Right lung (tissue), 5 donors: ENCODE data around the gene CCDC6. TPM values are rescaled to one million over a fixed set of nuclear protein-coding genes. Genes with fewer than 3 reads are reported as not detected.
"Not testable (repeated sequence)": the region's sequence is repeated elsewhere in the genome, so short reads cannot be mapped to it uniquely, and the experiment has no call there.

Experiments used
- DNase-seq, 2 donors: peaks; one replicate each; pipeline ENCODE4 v3.0.0-alpha.2; 2013
- polyA plus RNA-seq, 5 donors: library from polyadenylated mRNA; unstranded; fragments of 120-200 nt; gene quantifications; one replicate each; pipeline versions ENCODE4 v1.2.1 to v1.2.3, GENCODE V29; 2013; ENCODE audit warnings: inconsistent platforms in 1 of 5, low replicate concordance in 1 of 5; ENCODE audit not compliant: insufficient read length in 5 of 5, insufficient read depth in 1 of 5

CCDC6 gene
- polyA plus RNA-seq, 5 donors = 25.8 to 43.0 (median 40.0) TPM

DNA sequence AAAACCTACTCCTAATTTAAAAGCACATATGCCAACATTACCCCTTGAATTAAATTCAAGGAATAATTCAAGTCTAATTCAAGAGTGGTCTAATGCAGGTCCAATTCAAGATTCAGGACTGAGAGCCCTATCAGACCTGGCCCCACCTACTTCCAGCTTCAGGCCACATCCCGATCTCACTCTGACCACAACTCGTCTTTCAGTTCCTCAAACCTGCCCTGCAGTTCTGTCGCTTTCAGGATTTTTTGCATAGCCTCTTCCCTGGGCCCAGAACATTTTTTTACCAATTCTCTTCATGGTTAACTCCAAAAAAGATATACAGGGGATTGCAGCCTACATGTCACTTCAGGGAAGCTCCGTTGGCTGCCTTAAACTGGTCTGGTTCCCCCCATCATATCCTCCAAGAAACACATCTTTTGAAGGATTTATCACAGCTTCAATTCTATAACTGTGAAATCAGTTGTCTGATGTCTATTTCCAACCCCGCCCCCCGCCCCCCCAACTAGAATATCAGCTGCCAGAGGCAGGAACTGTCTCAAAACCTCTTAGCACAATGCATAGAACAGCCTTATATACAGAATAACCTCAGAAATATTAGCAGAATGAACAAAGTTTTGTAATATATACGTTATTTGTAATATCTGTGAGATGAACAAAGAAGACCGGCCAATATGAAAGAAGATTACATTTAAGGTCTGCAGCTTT is 20.8 kb downstream of the CCDC6 start:
- no peak for DNase-seq

DNA sequence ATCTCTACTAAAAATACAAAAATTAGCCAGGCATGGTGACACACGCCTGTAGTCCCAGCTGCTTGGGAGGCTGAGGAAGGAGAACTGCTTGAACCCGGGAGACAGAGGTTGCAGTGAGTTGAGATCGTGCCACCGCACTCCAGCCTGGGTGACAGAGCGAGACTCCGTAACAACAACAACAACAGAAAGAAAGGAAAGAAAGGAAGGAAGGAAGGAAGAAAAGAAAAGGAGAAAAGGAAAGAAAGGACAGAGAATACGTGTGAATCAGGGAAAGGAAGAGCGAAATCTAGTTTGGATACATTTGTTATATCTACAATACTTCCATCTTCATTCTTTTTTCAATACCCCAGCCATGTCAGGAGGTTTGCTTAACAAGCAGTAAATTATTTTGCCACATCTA is 21.5 kb downstream of the CCDC6 start:
- DNase-seq = not testable (repeated sequence)

DNA sequence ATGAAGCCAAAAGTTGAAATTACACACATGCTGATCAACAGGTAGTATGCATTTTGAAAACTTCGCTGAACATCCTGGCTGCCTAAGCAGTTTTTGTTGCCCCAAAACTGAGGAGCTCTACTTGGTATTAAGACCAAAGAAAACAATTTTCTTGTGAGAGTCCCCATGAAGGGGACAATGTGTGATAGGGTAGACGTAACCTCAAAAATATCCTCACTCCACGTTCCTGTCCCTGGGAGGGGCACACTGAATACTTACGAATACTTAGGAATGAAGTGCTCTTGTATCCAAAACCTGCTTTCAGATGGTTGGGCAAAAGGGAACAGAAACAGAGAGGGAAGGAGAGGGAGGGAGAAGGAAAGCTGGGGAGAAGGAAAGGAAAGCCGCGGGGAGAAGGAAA is 24.7 kb downstream of the CCDC6 start:
- DNase-seq = no peak

- DNase-seq = no peak
These were observed 25.3 kb downstream of the CCDC6 start for GRCh38 chr10:59880971-59881510.

DNA sequence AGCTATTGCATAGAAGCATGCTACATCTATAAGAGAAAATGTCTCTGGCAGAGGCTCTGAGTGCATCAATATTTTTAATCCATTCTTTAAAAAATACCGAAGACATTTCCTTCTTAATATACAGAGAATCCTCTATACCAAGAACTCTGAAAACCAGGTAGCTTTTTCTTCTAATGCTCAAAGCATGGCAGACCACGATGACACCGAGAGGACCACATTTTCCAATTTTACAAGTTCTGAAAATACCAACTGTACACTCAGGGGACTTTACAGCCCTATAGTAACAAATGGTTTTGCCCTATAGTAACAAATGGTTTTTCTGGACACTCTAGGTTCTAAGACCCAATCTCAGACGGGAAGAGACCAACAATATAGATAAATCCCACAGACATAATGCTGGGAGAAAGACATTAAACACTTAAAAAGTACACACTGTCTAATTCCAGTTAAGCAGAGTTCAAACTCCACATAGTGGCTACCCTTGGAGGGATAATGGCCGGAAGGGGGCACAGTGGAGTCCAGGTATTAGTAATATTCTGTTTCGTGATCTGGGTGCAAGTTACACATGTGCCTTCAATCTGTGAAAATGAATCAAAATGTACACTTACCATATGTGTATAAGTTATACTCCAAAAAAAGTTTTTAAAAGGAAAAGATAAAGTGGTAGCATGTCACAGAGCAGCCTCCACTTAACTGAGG is 26.2 kb downstream of the CCDC6 start:
- DNase-seq = no peak

DNA sequence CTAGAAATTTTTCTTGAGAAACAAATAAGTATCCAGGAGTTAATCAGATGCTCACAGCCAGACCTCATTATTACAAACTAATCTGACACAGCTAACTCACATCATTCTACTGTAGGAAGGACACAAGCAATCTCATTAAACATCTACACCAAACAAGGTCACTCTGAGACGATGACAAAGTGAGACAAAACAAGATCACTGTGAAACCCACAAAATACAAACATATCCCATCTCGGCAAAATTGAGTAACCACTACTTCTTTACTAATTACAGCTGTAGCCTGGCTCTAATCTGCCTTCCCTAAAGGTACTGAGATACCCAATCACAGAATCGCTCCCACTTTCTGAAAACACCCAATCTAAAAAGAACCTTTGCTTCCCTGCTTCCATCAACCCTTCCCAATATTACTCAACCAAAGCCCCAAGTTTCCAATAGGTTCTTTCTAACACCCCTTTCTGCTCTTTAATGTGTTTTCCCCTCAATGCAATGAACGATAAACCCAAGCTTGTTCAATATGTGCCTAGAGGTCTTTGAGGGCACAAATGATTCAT is 26.9 kb downstream of the CCDC6 start:
- no peak for DNase-seq

- no peak for DNase-seq
These were observed 27.4 kb downstream of the CCDC6 start for GRCh38 chr10:59878915-59879314.

GRCh38 chr10:59878289-59878688 is 28.1 kb downstream of the CCDC6 start:
- no peak for DNase-seq

DNA sequence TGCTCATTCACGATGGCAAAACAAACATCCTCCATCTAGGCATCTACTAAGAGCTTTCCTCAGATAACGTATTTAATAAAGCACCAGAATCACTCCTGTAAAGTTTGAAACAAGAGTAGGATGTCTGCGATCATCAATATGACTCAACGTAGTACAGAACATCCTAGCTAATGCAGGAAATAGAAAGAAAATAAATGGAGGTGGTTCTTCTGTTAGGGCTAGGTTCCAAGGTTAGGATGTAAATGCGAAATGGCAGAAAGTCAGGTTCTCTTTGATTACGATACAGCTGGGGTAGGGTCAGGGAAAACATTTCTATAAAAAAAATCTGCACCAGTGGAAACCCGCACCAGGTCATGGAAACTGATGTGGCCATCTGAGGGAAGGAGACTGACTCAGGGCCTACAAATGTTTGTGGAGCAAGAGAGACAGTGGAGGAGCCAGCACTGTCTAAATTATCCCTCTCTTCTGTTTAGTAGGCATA is 29.1 kb downstream of the CCDC6 start:
- no peak for DNase-seq

GRCh38 chr10:59876695-59877094 is 29.7 kb downstream of the CCDC6 start:
- DNase-seq = no peak

DNA sequence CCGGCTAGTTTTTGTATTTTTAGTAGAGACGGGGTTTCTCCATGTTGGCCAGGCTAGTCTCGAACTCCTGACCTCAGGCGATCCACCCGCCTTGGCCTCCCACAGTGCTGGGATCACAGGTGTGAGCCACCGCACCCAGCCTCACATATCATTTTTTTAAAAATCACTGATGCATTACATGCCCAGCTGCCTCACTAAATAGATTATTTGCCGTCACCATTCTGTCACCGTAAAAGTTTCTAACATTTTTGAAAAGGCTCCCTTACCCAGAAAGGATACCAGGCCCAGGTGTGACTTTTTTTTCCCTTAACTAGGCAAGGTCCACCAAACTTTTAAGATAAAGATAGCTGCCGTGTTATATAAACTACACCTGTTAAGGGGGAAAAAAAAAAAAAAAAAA is 30.1 kb downstream of the CCDC6 start:
- DNase-seq = not testable (repeated sequence)

GRCh38 chr10:59873896-59874295 is 32.5 kb downstream of the CCDC6 start:
- no peak for DNase-seq

- DNase-seq = peak in 1 of 2 donors; percentile 45
These were observed 33.4 kb downstream of the CCDC6 start for GRCh38 chr10:59872892-59873463.

DNA sequence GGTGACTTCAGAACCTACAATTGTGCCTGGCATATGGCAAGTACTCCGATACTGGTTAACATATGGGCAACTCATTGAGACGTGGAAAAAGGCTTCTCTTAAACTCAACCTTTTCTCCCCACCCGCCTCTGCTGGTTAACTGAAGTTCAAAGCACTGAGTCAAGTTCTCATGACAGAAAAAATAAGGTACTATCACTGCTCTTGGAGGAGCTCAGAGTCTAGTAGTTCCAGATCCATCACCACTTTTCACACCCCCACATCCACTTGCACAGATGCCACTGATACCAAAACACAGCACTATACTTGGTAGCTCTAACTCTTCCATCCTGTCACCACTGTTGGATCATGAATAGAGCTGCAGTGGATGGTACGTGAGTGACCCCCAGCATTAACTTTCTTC is 36.2 kb downstream of the CCDC6 start:
- no peak for DNase-seq

DNA sequence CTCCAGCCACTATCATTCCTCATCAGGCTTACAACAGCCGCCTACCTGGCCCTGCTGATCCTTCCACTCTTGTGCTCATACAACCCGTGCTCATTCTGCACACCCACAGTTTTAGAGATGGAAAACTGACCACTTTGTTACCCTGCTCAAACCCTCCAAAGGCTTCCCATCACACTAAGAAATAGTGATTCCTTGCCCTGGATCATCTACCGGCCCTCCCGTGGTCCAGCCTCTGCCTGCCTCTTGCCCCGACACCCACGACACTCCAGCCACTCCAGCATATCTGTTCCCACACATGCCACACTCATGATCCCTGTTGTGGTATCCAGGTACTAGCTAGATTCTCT is 36.8 kb downstream of the CCDC6 start:
- DNase-seq = no peak

- DNase-seq = no peak
These were observed 37.4 kb downstream of the CCDC6 start for GRCh38 chr10:59868696-59869593.

GRCh38 chr10:59867590-59867989 is 38.8 kb downstream of the CCDC6 start:
- DNase-seq = no peak

GRCh38 chr10:59865101-59865500 is 41.3 kb downstream of the CCDC6 start:
- DNase-seq = no peak

- DNase-seq = no peak
These were observed 42.0 kb downstream of the CCDC6 start for GRCh38 chr10:59864141-59864962.

GRCh38 chr10:59859570-59859969 is 46.8 kb downstream of the CCDC6 start:
- DNase-seq = no peak

DNA sequence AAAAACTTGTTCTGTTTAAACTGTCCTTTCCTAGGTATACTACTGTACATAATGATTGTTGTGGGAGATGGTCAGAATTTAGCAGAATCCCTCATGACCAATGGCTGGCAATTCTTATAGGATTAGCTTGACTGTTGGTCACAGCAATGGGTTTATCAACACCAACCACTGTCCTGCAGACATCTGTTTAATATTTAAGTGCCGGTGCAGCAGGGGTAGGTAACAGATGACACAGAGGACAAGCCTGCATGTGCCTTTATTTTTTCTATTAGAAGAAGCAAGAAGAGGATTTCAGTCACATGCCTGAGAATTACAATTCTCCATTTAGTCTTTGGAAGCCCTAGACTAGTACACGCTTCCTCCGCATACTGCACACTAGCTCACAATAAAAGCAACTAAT is 48.4 kb downstream of the CCDC6 start:
- no peak for DNase-seq
